Fibroblast of pulmonary artery (primary cell): Measurements from ENCODE around the gene CHAT.

Source experiments
- DNase-seq: peaks from one replicate; pipeline ENCODE4 v3.0.0-alpha.2; 2010; ENCODE audit warnings: low read depth
- H3K4me3 ChIP-seq: replicated peaks from 2 replicates; pipeline ENCODE4 v1.5.1; 2011; ENCODE audit warnings: low read depth, mild to moderate bottlenecking, control low read depth, low read length, moderate library complexity
- TF ChIP-seq, protein P1 (sequence below): IDR thresholded peaks from 2 replicates; pipeline ENCODE4 v1.5.1; 2011; ENCODE audit warnings: mild to moderate bottlenecking, control low read depth, low read length, inconsistent platforms; ENCODE audit errors: missing control alignments

The CHAT gene

DNA sequence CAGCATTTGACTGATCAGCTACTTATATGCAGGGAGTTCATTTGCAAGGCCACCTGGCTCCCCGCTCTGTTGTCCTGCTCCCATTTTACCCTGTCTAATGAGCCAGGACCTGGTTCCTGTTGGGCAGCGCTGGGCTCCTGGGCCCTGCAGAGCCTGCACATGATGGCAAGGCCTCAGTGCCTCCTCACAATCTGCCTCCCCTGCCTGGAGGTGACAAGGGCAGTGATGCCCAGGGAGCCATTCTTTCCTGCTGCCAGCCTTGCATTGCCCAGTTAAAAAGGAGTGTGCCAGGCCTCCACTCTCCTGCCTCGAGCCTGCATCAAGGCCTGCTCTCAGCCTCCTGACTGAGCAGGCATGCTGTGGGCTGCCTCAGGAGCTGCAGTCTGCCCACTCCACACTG, 28.5 kb downstream of the CHAT start:
- no peak for DNase-seq
- TF ChIP-seq, protein P1, sequence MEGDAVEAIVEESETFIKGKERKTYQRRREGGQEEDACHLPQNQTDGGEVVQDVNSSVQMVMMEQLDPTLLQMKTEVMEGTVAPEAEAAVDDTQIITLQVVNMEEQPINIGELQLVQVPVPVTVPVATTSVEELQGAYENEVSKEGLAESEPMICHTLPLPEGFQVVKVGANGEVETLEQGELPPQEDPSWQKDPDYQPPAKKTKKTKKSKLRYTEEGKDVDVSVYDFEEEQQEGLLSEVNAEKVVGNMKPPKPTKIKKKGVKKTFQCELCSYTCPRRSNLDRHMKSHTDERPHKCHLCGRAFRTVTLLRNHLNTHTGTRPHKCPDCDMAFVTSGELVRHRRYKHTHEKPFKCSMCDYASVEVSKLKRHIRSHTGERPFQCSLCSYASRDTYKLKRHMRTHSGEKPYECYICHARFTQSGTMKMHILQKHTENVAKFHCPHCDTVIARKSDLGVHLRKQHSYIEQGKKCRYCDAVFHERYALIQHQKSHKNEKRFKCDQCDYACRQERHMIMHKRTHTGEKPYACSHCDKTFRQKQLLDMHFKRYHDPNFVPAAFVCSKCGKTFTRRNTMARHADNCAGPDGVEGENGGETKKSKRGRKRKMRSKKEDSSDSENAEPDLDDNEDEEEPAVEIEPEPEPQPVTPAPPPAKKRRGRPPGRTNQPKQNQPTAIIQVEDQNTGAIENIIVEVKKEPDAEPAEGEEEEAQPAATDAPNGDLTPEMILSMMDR: no peak
- H3K4me3 ChIP-seq: no peak overlapping the region

DNA sequence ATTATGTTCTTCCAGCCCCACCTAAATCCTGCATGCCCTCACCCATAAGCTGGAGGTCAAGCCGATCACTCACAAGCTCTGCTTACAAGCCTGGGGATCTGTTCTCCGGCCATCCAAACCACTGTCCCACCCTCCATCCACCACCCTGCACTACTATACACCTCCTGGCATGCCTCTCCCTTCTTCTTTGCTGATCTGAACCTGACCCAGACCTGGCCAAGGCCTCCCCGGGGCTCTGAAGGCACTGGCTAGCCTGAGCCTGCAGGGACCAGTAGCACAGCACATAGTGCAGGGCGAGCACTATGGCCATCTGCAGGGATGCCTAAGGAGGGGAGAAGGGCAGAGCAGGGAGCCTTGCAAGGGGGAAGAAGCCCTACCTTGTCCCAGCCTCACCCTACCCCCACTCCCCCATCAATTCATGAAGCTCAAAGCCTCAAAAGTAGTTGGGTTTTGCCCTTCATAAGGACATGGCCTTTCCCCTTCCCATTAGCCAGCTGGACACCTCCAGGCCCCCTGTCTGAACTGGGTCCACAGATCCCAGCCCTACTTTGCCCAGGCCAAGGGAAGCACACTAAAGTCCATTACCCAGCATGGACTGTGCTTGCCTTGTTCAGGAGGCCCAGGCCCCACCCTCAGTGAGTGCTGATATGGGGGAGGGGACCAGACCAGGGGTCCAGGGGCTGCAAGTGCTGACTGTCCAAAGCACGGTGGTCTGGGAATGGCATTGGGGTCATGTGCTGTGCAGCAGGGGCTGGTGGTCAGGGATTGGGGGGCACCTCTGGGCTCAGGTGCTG, 29.6 kb downstream of the CHAT start:
- TF ChIP-seq, protein P1: no peak
- no peak for DNase-seq
- no peak overlapping the region for H3K4me3 ChIP-seq

DNA sequence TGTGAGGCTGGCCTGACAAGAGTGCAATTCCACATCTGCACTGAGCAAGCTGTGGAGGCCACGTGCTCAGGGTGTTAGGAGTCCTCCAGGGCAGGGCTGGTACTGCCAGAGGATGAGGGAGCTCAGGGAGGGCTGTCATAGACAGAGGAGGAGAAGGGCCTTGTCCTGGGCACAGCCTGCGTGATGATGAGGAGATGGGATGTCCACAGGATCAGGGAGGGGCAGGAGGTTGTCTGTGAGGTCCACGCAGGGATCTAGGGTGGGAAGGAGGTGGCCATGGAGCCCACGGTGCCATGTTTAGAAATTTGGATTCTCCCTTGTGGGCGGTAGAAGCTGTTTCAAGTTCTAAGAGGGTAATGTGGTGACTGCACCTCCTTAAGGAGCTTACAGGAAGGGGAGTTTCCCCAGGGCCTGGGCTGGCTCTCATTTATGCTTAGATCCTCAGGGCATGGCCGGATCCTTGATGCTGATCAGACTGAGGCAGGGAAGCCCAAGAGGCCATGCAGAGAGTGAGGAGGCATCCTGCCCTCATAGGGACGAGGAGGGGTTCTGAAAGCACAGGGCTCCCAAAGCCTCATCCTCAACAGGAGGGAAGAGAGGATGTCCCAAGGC, 30.3 kb downstream of the CHAT start:
- no peak overlapping the region for H3K4me3 ChIP-seq
- no peak for DNase-seq
- TF ChIP-seq, protein P1: no peak

DNA sequence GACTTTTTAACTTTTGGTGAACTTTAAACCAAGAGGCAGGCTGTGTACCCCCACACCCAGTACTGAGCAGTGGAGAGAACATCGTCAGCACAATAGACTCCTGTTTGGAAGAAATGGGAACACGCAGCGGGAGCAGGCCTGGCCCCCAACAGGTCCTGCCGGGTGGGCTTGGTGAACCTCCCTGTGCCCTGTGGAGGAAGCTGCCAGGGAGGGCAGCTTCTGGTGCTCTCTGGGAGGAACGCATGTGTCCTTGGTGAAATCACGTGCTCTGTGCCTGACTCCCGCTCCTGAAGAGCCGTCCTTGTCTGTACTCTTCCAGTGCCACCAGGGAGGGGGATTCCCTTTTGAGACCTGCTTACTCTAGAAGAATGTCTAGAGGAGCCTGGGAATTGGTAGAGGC, 31.6 kb downstream of the CHAT start:
- H3K4me3 ChIP-seq: no peak overlapping the region
- DNase-seq: no peak
- TF ChIP-seq, protein P1: no peak

DNA sequence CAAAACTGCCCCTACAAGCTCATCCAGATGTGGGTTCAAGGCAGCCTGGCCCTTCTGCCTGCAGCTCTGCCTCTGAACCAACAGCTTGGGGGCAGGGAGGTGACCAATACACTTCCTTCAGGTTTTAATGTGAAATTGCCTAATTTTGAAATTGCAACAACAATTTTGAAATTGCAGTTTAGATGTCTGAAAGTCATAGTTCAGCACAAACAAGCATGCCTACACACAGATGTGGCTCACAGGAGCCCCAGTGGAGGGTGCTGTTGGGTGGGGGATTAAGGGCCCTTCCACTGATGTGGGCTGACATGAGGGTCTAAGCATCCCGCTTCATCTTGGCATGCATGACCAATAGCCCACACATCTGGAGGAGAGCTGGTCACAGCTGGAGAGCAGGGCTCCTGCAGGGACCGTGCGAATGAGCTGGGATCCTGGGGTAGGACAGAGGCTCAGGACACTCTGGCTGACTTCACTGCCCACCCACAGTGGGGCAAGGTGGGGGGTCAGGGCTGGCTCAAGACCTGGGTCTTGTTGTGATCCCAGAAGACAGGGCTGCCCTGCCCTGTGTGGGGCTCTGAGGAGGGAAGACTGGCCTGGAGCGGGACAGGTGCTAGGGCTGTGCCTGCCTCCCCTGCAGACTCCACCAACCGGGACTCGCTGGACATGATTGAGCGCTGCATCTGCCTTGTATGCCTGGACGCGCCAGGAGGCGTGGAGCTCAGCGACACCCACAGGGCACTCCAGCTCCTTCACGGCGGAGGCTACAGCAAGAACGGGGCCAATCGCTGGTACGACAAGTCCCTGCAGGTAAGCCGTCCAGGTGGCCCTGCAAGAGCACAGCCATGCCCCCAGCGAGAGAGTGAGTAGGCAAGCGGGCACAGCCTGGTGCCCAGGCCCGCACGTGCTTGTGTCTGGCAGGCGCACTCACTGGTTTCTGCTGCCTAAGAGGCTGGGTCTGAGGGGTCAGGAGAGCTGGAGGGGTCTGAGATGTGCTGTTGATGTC, 32.3 kb downstream of the CHAT start:
- no peak overlapping the region for H3K4me3 ChIP-seq
- no peak for DNase-seq
- TF ChIP-seq, protein P1: no peak

DNA sequence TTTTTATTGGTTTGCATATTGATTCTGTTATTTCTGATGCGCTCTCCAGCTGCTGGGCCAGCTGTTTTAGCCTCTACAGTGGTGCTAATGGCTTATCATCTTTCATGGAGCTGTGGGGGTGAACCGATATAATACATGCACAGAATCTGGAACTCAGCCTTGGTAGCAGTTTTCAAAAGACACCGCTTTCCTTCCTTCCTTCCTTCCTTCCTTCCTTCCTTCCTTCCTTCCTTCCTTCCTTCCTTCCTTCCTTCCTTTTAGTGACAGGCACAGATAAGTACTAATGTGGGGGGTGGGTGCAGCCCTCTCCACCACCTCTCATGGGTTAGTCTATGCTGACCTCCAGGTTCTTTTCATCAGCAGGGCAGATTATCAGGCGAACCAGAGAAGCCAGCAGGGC, 33.7 kb downstream of the CHAT start:
- no peak for DNase-seq
- TF ChIP-seq, protein P1: no peak
- no peak overlapping the region for H3K4me3 ChIP-seq
